Immature natural killer cell (primary cell): ENCODE data around the gene DNAH3. TPM values are rescaled to one million over a fixed set of nuclear protein-coding genes. Genes with fewer than 3 reads are reported as not detected.
A peak's percentile ranks its signal among the peaks of the same experiment; 100 is the strongest.
"Not testable (repeated sequence)": the region's sequence is repeated elsewhere in the genome, so short reads cannot be mapped to it uniquely, and the experiment has no call there.

Experiments used
- DNase-seq, 3 donors: peaks; one replicate each; pipeline ENCODE4 v3.0.0; 2022; ENCODE audit warnings: mixed read lengths in 1 of 3
- H3K27ac Mint-ChIP-seq, 6 donors: one replicate each; pipeline ENCODE4 v1.8.0; 2020; ENCODE audit warnings: mixed read lengths in 6 of 6, mild to moderate bottlenecking in 5 of 6, inconsistent platforms in 4 of 6, moderate library complexity in 3 of 6
- H3K27me3 Mint-ChIP-seq, 3 donors: one replicate each; pipeline ENCODE4 v1.8.0; 2020 to 2021; ENCODE audit warnings: low read depth in 3 of 3, mild to moderate bottlenecking in 3 of 3, mixed read lengths in 3 of 3, moderate library complexity in 3 of 3, inconsistent platforms in 1 of 3
- H3K36me3 Mint-ChIP-seq, 3 donors: one replicate each; pipeline ENCODE4 v1.8.0; 2020; ENCODE audit warnings: mixed read lengths in 3 of 3, inconsistent platforms in 2 of 3, mild to moderate bottlenecking in 2 of 3
- H3K4me1 Mint-ChIP-seq, 2 donors: one replicate each; pipeline ENCODE4 v1.8.0; 2020; ENCODE audit warnings: inconsistent platforms in 2 of 2, mild to moderate bottlenecking in 2 of 2, mixed read lengths in 2 of 2, moderate library complexity in 1 of 2
- H3K4me3 Mint-ChIP-seq, 5 donors: one replicate each; pipeline ENCODE4 v1.8.0; 2020; ENCODE audit warnings: mild to moderate bottlenecking in 5 of 5, mixed read lengths in 5 of 5, inconsistent platforms in 3 of 5, moderate library complexity in 3 of 5
- H3K9me3 Mint-ChIP-seq, 6 donors: one replicate each; pipeline ENCODE4 v1.8.0; 2020; ENCODE audit warnings: mild to moderate bottlenecking in 6 of 6, mixed read lengths in 6 of 6, inconsistent platforms in 4 of 6, moderate library complexity in 3 of 6
- polyA plus RNA-seq, 3 donors: library from polyadenylated mRNA; unstranded; fragments of 300-500 nt; fragmentation: Illumina TruSeq; gene quantifications; one replicate each; pipeline ENCODE4 v1.2.3, GENCODE V29; 2021

Gene DNAH3
- polyA plus RNA-seq, 3 donors from 2014 or later: 0.02 TPM; not detected in 2

- no peaks in the 10 kb centered on the region for H3K9me3 Mint-ChIP-seq
- DNase-seq: no peak
- peaks cover 18 to 22% of the 10 kb centered on the region in 2 donors for H3K4me1 Mint-ChIP-seq
- peaks cover 3 to 9% (median 4%) of the 10 kb centered on the region in 3 donors for H3K36me3 Mint-ChIP-seq
- no peak overlapping the region for H3K4me3 Mint-ChIP-seq
- no peaks in the 10 kb centered on the region for H3K27me3 Mint-ChIP-seq
- H3K27ac Mint-ChIP-seq: no peak overlapping the region
Observed at GRCh38 chr16:21162661-21163151, 12.1 kb upstream of the DNAH3 start.

GRCh38 chr16:21161211-21161610 lies 10.6 kb upstream of the DNAH3 start:
- H3K36me3 Mint-ChIP-seq: peaks cover 0 to 6% (median 3%) of the 10 kb centered on the region in 3 donors
- no peak for DNase-seq
- no peaks in the 10 kb centered on the region for H3K9me3 Mint-ChIP-seq
- H3K4me1 Mint-ChIP-seq: peaks cover 22 to 25% of the 10 kb centered on the region in 2 donors
- H3K27me3 Mint-ChIP-seq: no peaks in the 10 kb centered on the region
- H3K4me3 Mint-ChIP-seq: no peak overlapping the region
- no peak overlapping the region for H3K27ac Mint-ChIP-seq

- no peaks in the 10 kb centered on the region for H3K9me3 Mint-ChIP-seq
- no peak for DNase-seq
- H3K4me3 Mint-ChIP-seq: no peak overlapping the region
- H3K36me3 Mint-ChIP-seq: peaks cover 0 to 3% (median 0%) of the 10 kb centered on the region in 3 donors
- no peaks in the 10 kb centered on the region for H3K27me3 Mint-ChIP-seq
- peaks cover 22 to 25% of the 10 kb centered on the region in 2 donors for H3K4me1 Mint-ChIP-seq
- no peak overlapping the region for H3K27ac Mint-ChIP-seq
Observed at GRCh38 chr16:21160276-21160675, 9.6 kb upstream of the DNAH3 start.

GRCh38 chr16:21159281-21159951 lies 8.8 kb upstream of the DNAH3 start:
- DNase-seq: peak in 2 of 3 donors; percentile 2 to 6
- no peaks in the 10 kb centered on the region for H3K27me3 Mint-ChIP-seq
- peak overlapping the region; percentile 88 to 92 (median 89) for H3K4me3 Mint-ChIP-seq
- peaks cover 0 to 3% (median 0%) of the 10 kb centered on the region in 3 donors for H3K36me3 Mint-ChIP-seq
- peaks cover 22 to 25% of the 10 kb centered on the region in 2 donors for H3K4me1 Mint-ChIP-seq
- peak overlapping the region in 4 of 6 donors; percentile 16 to 79 (median 72) for H3K27ac Mint-ChIP-seq
- H3K9me3 Mint-ChIP-seq: no peaks in the 10 kb centered on the region

DNA sequence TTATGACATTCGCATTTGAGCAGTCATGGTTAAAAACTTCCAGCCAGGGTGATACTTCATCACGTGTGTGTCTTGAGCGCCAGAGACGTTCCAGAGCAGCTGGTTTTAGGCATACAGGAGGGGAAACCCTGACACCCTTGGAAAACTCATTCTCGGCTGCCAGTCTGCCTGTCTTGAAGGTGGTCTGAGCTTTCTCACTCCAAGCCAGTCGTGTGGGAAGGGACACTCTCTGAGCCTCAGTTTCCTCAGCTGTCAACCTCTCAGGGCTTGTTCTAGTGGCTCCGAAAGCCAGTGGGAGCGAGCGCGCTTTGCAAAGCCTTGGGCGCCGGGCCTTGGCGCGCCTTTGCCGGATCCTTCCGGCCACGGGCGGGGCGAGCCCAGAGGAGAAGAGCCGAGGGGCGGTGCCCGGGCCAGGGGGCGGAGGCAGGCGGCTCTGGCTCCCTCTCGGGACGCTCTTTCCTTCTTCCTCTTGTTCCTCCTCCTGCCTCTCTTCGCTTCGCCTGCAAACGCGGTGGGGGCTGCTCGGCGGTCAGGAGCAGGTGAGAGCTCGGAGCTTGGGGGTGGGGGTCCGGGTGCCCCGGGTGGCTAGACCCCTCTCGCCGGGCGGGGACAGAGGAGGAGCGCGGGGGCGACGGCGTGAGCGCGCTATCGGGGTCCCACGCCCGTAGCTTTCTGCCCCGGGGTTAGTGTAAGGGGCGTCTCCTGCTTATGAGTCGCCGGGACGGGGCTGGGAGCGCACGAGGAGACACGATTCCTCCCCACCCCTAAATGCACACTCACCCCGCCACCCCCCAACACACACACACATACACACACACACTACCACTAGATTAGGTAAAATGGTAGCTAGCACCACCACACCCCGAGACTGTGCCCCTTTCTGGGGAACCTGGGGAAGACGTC lies 7.8 kb upstream of the DNAH3 start, which contains the start of gene LDAF1:
Gene LDAF1, plus strand, starts transcription at position 467 of the 903 bp plus-strand sequence. CDS start 2,509 bp downstream, outside the sequence.
- Mint-ChIP-seq H3K4me3 (peak within 1 kb of the TSS; percentile 88 to 92 (median 89)), H3K27me3 (no peaks in the 10 kb centered on the region), H3K36me3 (peaks cover 0 to 3% (median 0%) of the 10 kb centered on the region in 3 donors), H3K9me3 (no peaks in the 10 kb centered on the region), H3K27ac (peak within 1 kb of the TSS in 5 of 6 donors; percentile 18 to 83 (median 70)), H3K4me1 (peaks cover 22 to 25% of the 10 kb centered on the region in 2 donors)
- DNase-seq: peak; percentile 53 to 69 (median 68)

GRCh38 chr16:21157632-21158031 lies 7.0 kb upstream of the DNAH3 start:
- Mint-ChIP-seq H3K36me3 (no peaks in the 10 kb centered on the region), H3K4me1 (peaks cover 22 to 25% of the 10 kb centered on the region in 2 donors), H3K27me3 (no peaks in the 10 kb centered on the region), H3K27ac (peak overlapping the region in 1 of 6 donors; percentile 49), H3K9me3 (no peaks in the 10 kb centered on the region), H3K4me3 (peak overlapping the region; percentile 88 to 92 (median 89))
- no peak for DNase-seq

- H3K27ac Mint-ChIP-seq: no peak overlapping the region
- peak overlapping the region in 4 of 5 donors; percentile 38 to 52 (median 46) for H3K4me3 Mint-ChIP-seq
- no peaks in the 10 kb centered on the region for H3K9me3 Mint-ChIP-seq
- no peaks in the 10 kb centered on the region for H3K27me3 Mint-ChIP-seq
- H3K36me3 Mint-ChIP-seq: no peaks in the 10 kb centered on the region
- no peak for DNase-seq
- peaks cover 22 to 25% of the 10 kb centered on the region in 2 donors for H3K4me1 Mint-ChIP-seq
Observed at GRCh38 chr16:21156767-21157467, 6.3 kb upstream of the DNAH3 start.

- not testable (repeated sequence) for H3K27ac Mint-ChIP-seq, H3K4me3 Mint-ChIP-seq, H3K9me3 Mint-ChIP-seq, H3K36me3 Mint-ChIP-seq, DNase-seq, H3K27me3 Mint-ChIP-seq
- peaks cover 22 to 25% of the 10 kb centered on the region in 2 donors for H3K4me1 Mint-ChIP-seq
Observed at GRCh38 chr16:21156011-21156410, 5.4 kb upstream of the DNAH3 start.

- not testable (repeated sequence) for H3K27me3 Mint-ChIP-seq, H3K4me3 Mint-ChIP-seq, H3K27ac Mint-ChIP-seq, DNase-seq, H3K9me3 Mint-ChIP-seq, H3K36me3 Mint-ChIP-seq, H3K4me1 Mint-ChIP-seq
Observed at GRCh38 chr16:21153124-21153729, 2.6 kb upstream of the DNAH3 start.

- not testable (repeated sequence) for H3K9me3 Mint-ChIP-seq, H3K36me3 Mint-ChIP-seq, H3K4me1 Mint-ChIP-seq, H3K4me3 Mint-ChIP-seq, H3K27ac Mint-ChIP-seq, H3K27me3 Mint-ChIP-seq, DNase-seq
Observed at GRCh38 chr16:21152160-21153030, 1.7 kb upstream of the DNAH3 start.

GRCh38 chr16:21145738-21146137 lies 4.9 kb downstream of the DNAH3 start:
- Mint-ChIP-seq H3K36me3 (no peaks in the 10 kb centered on the region), H3K9me3 (no peaks in the 10 kb centered on the region), H3K4me3 (no peak overlapping the region), H3K27me3 (peaks cover 2 to 12% (median 5%) of the 10 kb centered on the region in 3 donors), H3K27ac (no peak overlapping the region), H3K4me1 (no peaks in the 10 kb centered on the region)
- DNase-seq: no peak

GRCh38 chr16:21134053-21134452 lies 16.6 kb downstream of the DNAH3 start:
- no peak for DNase-seq
- no peak overlapping the region for H3K4me3 Mint-ChIP-seq
- no peaks in the 10 kb centered on the region for H3K9me3 Mint-ChIP-seq
- no peaks in the 10 kb centered on the region for H3K36me3 Mint-ChIP-seq
- no peaks in the 10 kb centered on the region for H3K4me1 Mint-ChIP-seq
- H3K27me3 Mint-ChIP-seq: peaks cover 0 to 3% (median 2%) of the 10 kb centered on the region in 3 donors
- no peak overlapping the region for H3K27ac Mint-ChIP-seq
